ENCODE measurements around the gene COL5A1.

Gene COL5A1

DNA sequence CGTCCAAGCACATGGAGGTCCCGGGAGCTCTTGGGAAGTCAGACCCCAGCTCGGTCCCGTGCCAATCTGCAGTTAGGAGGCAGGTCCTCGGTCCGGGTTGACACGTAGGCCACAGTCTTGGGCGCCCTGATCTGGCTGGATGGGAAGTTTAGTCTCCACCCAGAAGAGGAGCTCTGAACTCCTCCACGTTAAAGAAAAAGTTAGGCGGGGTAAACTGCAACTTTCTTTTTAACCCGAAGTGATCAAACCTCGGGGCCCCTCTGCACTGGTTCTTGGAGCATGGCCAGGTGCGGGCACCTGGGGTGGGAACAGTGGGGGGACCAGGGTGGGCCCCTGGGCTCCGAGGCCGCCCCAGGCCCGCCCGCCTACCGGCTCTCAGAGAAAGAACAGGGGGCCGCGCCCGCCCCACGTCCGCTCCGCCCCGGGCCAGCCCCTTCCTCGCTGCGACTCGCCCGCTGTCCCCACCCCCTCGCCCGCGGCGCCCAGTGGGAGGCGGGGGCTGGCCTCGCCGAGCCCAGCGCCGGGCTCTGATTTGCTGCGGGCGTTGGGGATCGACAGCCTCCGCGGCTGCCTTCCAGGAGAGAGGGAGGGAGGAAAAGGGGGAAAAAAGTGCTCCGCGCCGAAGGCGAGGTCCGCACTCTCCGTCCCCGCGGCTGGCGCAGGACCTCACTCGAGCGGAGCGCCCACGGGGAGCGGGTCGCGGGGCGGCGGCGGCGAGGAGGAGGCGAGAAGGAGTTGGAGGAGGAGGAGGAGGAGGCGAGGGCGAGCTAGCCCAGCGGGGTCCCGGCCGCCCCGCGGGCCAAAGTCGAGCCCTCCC is at the start of gene COL5A1:
Gene COL5A1 (plus strand): TSS at position 631 of the 817 bp plus-strand sequence. CDS start 385 bp downstream, outside the sequence.
- DNase-seq: peak; percentile 24 to 44

DNA sequence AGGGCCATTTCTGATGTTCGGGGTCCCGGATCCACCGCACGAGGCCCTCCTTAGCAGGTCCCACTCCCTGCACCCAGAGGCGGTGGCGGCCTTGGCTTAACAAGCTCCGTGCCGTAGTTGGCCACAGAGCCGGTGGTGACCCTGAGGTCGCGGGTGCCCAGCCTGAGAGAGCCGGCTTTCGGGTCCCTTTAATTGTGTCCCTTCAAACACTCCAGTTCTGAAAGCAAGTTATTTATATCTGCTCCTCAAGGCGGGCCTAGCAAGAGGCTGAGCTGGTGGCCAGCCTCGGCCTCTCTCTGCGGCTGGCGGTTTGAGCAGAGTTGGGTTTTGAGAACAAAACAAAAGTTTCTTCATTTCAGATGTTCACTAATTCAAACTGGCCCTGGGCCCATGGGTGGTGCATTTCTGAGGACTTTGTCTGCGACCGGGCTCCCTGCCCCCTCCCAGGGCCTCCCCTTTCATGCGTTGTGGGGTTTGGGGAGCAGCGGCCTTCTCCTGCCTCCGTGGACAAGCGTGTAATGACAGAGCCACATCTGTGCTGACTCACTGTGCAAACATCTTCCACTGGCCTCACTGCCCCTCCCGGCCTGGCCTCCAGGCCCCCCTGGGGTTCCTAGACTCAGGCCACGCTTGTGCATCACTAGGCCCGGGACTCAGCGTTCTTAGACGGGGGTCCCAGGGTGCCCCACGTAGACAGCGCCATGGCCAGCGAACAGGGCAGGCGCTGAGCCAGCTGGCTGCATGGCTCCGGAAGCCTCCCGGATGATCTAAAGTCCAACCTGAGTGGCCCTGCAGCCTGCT is 49.4 kb upstream of the COL5A1 start:
- no peak for DNase-seq

DNA sequence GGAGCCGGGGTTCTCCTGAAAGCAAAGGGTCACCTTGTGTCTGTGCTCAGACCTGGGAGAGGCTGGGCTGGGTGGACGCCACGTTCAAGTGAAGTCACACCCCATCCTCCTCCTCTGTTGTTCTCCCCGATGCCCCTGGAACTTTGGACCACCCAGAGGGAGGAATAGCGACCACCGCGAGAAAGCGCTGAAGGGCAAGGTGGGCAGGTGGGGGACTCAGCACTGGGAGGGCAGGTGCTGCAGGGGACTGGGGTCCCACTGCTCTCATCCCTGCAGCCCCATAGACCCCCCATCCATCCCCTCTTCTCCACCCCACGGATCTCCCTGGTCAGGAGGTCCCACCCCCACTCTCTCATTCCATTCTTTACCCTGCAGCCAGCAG is 48.8 kb upstream of the COL5A1 start:
- no peak for DNase-seq

DNA sequence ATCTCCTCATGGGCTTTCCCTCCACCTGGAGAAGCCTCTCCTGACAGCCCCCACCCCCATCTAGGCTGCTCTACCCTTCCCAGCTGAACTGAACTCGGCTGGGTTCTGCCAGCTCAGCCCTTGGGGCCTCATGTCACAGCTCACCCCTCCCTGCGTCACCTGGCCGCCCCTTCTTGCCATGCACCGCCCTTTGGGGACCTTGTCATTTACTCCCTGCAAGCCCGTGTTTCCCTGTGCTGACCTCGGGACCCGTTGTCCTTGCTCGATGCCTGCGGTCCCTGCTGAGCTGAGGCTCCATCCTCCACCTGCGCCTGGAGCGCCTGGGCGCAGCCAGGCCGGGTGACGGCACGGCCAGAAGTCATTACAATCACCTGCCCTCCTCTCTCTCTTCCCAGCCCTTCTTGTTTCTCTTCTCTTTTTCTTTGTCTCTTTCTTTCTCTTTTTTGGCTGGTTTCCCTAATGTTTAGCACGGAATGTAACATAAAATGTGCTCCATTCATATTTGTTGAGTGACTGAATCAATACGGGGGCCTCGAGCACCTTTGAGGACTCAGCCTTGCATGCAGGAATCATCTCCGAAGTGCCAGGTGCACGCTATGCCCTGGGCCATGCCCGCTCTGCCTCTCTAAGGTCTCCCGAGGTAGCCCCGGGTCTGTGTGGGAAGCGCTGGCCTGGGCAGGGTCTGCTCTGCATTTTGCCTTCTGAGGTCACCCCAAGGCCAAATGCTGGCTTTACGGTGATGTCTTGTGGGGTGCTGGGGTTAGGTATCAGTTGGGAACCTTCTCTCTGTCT is 48.1 kb upstream of the COL5A1 start:
- no peak for DNase-seq

DNA sequence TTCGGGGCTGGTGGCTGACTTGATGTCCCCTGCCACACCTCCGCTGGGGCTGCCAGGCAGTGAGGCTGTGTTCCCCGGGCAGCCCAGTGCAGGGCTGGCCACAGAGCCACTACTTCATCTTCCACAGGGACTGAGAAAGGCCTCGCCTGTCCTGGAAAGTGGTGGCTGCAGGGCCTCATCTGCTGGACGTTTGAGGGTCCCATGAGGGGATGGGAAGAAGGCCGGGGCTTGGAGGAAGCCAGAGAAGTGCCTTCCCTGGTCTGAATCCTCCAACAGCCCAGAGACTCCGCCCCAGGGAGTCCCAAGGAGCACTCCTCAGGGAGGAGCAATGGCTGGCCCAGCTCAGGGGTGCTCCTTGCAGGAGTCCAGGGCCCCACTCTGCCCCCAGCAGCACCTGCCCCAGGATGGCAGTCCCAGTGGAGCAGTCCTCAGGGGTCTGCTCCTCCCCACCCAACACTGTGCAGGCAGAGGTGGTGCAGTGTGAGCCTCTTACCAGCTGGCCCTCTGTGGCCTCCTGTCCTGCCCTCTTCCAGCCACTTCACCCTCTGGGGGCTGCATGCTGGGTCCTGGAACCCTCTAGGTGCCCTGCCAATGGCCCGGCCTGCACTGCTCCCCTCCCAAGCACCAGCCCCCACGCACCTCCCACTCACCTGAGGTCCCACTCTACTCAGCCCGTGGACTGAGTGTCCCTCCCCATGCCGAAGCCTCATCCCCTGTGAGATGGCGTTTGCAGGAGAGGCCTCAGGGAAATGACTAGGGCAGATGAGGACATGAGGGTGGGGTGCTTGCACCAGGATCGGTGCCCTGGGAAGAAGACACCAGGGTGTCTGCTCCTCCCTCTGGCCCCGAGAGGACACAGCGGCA is 47.3 kb upstream of the COL5A1 start:
- DNase-seq: no peak

DNA sequence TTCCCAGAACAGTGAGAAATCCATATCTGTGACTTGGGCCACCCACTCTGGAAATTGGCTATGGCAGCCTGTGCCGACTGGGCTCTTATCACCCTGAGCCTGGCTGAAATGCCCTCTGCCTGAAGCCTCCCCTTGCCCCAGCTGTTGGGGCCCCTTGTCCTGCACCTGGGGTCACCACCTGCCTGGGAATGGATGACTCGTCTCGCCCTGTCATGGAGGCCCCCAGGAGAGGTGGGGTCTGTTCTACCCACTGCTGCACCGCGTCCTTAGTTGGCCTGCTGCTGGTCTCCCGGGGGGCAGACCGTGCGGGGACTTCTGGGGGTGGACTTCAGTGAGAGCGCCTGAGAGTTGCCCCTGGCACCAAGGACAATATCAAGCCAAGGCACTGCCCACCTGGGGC is 46.6 kb upstream of the COL5A1 start:
- no peak for DNase-seq

DNA sequence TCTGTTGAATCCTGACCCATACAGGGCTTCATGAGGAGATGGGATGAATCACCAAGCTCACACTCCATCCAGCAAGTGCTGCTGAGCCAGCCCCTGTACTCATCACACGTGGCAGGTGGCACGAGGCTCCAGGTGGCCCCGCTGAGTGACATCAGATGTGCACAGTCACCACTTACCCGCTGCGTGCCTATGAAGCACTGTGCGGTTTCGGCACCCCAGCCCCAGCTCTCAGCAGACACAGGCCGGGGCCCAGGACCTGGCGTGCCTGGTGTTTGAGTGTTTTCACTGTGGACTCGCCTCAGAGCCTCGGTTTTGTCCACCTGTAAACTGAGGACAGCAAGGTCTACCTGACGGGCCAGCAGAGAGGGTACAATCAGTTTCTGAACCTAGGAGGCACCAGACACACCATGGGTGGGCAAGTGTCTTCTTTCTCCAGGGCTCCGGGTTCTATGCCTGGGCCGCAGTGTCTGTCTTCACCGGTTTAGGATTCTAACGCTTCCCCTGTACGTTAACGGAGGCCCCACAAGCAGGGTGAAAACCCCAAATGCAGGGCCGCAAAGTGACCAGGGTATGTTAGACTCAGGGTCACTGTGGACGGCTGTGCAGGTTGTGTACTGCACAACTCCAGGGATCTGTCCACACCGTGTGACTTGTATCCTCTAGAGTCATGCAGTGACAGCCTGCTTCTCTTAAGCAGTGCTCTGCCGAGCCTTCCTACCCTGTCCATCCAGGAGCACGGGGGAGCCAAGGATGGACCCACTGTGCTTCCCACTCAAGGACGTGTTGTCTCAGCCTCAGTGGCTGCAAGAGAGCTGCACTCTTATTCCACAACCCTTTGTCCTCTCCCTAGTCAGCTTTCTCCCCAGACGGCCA is 44.3 kb upstream of the COL5A1 start:
- no peak for DNase-seq

DNA sequence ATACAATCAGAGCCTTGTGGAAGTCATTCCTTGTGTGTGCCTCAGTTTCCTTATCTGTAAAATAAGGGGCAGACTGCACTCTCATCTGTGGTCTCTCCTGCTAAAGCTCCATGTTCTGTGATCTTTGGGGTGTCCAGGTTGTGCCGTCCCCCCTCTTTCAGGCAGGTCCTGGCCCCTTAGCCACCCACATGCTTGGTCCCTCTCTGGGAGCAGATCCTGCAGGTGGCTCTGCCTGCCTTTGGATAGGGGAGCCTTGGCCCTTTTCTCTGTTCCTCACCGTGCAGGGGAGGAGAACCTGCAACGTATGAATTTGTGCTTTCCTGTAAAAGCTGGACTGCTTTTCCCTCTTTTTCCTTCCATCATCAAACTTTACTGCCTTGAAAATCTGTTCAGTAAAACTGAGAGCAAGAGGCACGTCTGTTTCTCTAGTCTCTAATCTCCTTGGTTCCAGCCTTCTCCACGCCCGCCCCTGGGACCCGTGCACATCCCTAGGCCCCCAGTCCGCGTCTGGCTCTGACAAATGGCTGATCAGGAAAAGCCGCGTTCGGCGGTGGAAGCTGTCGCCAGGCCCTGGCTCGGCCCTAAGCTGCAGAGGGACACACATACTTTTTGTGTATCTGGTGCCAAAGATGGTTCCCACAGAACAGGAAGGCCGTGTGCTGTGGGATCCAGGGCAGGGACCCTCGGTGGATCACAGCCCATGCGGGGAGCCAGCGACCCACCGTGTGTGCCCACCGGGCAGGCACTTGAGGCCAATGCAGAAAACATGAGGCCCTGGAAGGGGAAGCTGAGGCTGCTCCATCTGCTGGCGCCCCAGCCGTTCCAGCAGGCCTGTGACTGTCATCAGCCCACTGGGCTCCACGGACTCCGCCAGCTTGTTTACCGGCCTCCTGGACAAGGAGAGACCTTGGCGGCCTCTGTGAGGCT is 43.4 kb upstream of the COL5A1 start:
- DNase-seq: no peak

DNA sequence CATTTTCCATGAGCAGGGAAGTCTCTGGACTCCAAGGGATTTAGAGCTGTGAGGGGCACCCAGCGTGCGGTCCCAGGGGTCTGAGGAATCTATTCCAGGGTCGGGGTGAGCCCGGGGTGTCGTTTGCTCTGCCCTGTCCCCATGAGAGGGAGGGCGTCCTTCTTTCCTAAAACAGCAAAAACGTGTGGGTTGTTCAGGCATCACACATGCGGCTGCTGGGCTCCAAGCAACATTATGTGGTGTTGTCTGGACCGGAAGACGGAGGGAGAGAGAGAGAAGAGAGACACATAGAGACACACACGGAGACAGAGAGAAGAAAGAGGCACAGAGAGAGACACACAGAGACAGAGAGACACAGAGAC is 42.7 kb upstream of the COL5A1 start:
- DNase-seq: no peak

DNA sequence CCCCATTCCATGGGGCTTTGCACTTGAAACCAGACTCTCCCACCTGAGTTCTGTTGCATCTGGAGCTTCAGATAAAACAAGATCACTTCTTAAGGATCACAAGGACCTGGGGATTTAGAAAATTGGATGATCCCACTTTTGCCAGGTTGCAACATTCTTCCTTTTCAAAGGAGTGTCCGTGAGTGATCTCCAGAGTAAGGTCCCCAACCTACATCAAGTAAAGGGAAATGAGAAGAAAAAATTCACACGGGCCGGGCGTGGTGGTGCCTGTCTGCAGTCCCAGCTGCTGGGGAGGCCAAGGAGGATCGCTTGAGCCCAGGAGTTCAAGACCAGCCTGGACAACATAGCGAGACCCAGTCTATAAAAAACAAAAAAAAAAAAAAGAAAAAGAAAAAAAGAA is 41.2 kb upstream of the COL5A1 start:
- no peak for DNase-seq

DNA sequence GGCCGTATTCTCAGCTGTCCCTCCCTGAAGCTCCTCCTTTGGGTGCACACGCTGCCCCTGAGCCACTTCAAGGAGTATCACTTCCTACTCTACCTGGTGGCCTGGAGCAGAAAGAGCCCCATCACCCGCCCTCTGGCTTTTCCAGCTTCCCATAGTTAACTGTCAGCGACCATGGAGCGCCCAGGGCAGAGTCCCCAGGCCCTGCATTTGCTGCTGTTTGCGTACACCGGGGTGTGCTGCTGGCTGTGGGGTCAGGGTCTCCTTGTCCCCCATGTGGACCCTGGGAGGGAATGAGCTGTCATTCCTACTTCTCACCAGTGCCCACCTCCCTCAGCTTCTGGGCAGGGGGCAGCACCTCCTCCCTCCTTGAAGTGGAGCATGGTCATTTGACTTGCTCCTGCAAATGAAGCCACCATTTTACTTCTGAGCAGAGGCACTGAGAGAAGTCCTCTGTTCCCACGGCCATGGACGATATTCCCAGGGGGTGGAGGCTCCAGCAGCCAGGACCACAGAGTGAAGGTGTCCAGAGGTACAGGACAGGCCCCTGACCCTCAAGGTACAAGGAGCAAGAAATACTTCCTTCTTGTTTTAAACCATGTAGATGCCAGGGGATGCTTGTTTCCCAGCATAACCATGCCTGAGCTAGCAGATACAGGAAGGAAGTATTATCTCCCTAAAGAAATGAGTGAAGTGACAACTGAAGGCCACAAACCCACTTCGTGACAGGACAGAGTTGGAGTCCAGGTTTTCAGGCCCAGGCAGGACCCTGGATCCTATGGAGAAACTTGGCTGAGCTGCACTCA is 40.6 kb upstream of the COL5A1 start:
- no peak for DNase-seq

DNA sequence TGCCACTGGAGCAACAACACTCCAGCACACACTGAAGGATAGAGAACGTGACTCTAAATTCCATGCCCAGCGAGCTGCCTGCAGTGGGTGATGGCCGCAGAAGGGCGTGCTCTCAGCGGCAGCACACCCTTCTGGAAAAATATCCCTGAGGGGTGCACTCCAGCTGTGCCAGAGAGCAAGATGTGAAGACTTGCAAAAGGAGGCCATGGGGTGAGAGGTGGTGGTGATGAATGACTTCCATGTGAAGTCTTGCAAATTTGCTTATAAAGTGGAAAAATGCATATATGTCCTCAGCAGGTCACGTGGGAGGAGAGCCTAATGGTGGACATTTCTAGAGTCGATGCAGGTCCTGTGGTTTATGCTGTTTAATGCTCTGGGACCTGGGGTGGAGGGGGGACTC is 39.8 kb upstream of the COL5A1 start:
- no peak for DNase-seq

DNA sequence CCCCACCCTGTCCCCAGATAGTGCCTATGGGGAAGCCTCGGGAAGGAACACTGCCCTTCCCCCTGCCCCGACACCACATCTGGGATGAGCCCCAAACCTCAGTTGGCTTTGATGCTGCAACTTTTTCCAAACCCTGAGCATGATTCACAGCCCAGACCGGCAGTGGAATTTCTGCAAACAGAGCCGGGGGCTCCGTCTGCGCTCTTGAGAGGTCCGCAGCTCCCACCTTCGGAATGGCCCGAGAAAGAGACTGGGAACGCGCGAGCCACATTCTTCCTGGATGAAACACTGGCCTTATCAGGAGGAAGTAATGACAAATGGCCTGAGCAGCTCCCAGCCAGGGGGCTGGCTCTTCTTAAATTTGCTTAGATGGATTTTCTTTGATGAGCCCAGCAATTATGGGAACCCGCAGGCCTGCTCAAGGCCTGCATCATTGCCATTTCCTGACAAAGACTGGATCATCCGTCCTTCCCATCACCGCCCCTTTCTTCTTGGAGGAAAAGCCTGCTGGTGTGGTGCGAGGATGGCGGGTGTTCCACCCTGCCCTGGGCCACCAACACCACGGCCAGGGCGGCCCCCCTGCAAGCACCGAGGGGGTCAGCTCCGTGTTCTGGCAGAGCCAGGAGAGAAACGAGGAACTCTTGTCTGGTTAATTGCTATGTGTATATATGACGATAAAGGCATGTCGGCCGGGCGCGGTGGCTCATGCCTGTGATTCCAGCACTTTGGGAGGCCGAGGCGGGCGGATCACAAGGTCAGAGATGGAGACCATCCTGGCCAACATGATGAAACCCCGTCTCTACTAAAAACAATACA is 38.8 kb upstream of the COL5A1 start:
- DNase-seq: no peak

DNA sequence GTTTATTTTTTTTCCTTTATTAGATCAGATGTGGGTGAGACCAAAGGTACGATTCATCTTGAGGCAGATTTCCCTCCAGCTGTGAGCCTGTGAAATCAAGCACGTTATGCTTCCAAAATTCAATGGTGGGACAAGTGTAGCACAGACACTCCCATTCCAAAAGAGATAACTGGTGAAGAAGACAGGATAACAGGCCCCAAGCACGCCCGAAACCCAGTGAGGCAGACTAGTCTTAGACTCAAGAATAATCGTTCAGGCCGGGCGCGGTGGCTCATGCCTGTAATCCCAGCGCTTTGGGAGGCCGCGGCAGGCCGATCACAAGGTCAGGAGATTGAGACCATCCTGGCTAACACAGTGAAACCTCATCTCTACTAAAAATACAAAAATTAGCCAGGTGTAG is 36.8 kb upstream of the COL5A1 start:
- no peak for DNase-seq

DNA sequence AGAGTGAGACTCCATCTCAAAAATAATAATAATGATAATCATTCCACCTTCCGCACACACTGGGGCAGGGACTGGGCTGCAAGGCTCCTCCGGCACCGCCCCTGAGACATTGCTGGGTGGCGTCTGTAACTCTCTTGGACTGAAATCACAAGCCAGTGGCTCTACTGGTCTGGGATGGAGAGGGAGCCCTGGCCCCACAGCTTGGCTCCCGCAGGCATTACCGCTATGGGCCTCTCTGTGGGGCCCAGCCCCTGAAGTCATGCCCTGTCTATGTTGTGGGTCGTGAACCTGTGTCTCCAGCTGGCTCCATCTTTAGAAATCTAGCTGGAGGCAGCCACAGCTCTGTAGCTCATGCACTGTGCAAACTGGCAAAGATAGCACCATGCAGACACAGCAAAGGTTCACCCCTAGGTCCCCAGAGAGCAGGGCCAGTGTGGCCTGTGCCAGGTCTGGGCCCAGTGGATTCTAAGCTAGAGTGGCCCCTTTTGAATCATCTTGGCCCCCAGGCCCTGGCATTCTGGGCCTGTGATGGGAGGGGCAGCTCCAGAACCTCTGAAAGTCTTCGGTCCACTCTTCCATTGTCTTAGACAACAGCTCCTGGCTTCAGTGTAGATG is 36.1 kb upstream of the COL5A1 start:
- DNase-seq: no peak

DNA sequence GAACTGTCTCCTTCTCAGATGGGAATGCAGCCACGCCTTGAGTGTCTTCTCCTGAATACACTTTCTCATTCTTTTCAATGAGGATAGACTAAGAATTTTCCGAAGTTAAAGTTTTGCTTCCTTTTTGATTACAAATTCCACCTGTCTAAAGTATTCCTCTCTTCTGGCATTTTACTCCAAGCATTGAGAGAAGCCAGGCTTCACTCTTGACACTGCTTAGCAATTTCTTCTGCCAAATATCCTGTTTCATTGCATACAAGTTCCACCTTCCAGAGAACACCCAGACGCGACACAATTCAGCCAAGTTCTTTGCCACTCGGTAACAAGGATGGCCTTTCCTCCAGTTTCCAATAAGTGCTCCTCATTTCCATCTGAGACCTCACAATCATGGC is 35.6 kb upstream of the COL5A1 start:
- no peak for DNase-seq

DNA sequence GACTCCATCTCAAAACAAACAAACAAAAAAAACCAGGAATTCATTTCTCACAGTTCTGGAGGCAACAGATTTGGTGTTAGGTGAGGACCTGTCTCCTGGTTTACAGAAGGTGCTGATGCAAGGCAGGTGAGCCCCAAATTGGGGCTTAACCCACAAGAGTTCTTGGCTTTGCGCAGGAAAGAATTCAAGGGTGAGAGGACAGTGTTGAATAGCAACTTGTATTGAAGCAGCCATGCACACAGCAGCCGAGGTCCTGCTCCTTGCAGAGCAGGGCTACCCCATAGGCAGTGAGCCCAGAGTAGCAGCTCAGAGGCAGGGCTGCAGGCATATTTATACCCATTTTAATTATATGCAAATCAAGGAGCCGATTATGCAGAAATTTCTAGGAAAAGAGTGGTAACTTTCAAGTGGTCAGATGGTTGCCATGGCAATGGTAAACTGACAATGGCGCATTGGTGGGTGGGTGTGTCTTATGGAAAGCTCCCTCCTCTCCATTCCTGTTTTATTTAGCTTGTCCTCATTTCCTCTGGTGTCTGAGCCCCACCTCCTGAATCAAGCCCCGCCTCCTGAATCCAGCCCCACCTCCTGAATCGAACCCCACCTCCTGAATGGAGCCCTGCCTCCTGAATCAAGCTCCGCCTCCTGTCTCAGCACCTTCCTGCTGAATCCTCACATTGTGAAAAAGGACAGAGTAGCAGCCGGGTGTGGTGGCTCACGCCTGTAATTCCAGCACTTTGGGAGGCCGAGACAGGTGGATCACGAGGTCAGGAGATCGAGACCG is 34.5 kb upstream of the COL5A1 start:
- no peak for DNase-seq

All from activated CD4-positive, alpha-beta T cell treated with anti-CD3 and anti-CD28 coated beads for 4 hours (primary cell).